ENCODE measurements around the gene DPYD. TPM values are rescaled to one million over a fixed set of nuclear protein-coding genes. Genes with fewer than 3 reads are reported as not detected.
A peak's percentile ranks its signal among the peaks of the same experiment; 100 is the strongest.

Gene DPYD
- total and polyA plus RNA-seq, 9 of the 15 experiments (the other 6 are each of a cell fraction or from before 2014, with no cell fraction given): 0.03 to 0.25 (median 0.08) TPM; not detected in 2

DNA sequence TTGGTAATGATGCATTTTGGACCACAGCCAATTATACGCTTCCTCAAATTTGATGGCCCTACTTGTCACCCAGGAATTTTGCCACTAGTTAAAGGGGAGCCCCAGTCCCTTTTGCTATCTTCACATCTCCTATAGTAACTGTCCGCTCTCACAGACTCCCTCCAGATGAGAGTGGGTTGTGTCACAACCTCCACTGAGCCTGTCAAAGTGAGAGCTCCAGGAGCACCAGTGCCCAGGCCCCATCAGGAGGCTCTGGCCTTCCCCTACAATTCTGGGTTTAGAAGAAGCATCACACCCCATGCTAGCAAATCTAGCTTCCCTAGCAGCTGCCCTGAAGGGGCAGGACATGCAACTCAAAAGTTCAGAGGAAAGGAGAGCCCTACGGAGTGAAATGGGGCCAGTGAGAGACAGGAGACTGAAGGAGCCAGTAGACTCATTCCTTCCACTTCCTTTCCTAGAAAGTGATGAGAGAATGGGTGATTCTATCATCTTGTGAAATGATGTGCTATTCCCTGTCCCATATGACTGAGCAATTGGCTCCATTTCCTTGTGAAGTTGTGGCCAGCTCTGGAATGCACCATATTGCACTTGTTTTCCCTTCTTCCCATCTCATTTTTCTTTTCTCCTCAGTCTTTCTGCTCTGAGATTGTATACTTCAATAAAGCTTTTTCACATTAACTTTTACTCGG, 541.3 kb downstream of the DPYD start:
- no peak overlapping the region for H3K4me2 ChIP-seq (ENCODE audit: insufficient read depth, low read length)
- WGBS (ENCODE audit: insufficient coverage, low coverage, missing lambda C conversion rate): 0% methylated on average over 4 of the region's 4 CpGs
- ATAC-seq: no peak
- intact Hi-C loops (cut with micrococcal nuclease) (no loop called here), in situ Hi-C loops (cut with MboI) (no loop called here)
- no peaks in the 10 kb centered on the region for H3K9me3 ChIP-seq (replicated peaks; ENCODE audit: control insufficient read depth, insufficient read depth, low read depth, low read length)
- H3K36me3 ChIP-seq (ENCODE audit: control insufficient read depth, insufficient read depth, low read length): no peaks in the 10 kb centered on the region
- no peaks in the 10 kb centered on the region for H3K4me1 ChIP-seq (replicated peaks in 1 of 2; ENCODE audit: control insufficient read depth in 2 of 2, insufficient read depth in 2 of 2, low read length in 2 of 2)
- no peaks in the 10 kb centered on the region for H3K27me3 ChIP-seq (ENCODE audit: control insufficient read depth in 2 of 2, insufficient read depth in 2 of 2, low read length in 2 of 2)
- no peak overlapping the region for H3K4me3 ChIP-seq
- H4K20me1 ChIP-seq (replicated peaks; ENCODE audit: control insufficient read depth, insufficient read depth, low read length): no peaks in the 10 kb centered on the region
- H3K27ac ChIP-seq (ENCODE audit: extremely low read depth, low read depth, low read length): no peak overlapping the region
- no peaks in the 10 kb centered on the region for H3K9me1 ChIP-seq (ENCODE audit: control insufficient read depth, insufficient read depth, low read length)
- POLR2A ChIA-PET: no interaction called here
- FAIRE-seq: no peak
- peak; percentile 29; the same call in 1 of the 2 replicates for TF ChIP-seq NFIC (IDR thresholded peaks at IDR 0.05)
- TF ChIP-seq, protein P1, sequence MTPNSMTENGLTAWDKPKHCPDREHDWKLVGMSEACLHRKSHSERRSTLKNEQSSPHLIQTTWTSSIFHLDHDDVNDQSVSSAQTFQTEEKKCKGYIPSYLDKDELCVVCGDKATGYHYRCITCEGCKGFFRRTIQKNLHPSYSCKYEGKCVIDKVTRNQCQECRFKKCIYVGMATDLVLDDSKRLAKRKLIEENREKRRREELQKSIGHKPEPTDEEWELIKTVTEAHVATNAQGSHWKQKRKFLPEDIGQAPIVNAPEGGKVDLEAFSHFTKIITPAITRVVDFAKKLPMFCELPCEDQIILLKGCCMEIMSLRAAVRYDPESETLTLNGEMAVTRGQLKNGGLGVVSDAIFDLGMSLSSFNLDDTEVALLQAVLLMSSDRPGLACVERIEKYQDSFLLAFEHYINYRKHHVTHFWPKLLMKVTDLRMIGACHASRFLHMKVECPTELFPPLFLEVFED (CRISPR knock-in tag; conservative IDR thresholded peaks at IDR 0.05): no peak
- no TSS peak for BruUV-seq (replicated peaks)
- no peak overlapping the region for H2AFZ ChIP-seq (ENCODE audit: low read depth, low read length)
- H3K79me2 ChIP-seq (ENCODE audit: control insufficient read depth, insufficient read depth, low read length): no peaks in the 10 kb centered on the region
- no peak overlapping the region for H3K9ac ChIP-seq (ENCODE audit: insufficient read depth in 1 of 2, low read depth in 2 of 2, low read length in 2 of 2)
- CTCF ChIA-PET (ENCODE audit: low intra/inter-chr PET ratio): interaction anchor here (0.6 kb wide), 1 partner anchor 13 kb away, joined by 3 read pairs; no protein-coding TSS in a partner anchor
- DNase-seq (ENCODE audit: extremely low read depth in 1 of 4, low spot score in 3 of 4): no peak

DNA sequence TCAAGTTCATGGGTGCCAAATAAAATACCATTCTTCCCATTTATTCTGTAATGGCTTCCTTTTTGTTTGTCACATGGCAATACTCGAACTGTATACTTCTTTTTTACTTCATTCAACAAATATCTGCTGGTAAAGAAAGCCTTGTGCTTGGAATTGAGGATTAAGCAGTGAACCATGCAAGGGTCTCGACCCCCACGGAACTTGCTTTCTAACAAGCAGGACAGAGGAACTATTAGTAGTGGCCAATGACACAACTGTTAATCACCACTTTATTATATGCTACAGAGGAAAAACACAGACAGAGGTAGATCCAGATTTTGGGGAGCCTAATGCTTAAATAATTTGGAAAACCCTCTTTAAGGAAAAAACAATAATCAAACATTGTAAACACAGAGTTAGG, 542.2 kb downstream of the DPYD start:
- FAIRE-seq: no peak
- in situ Hi-C loops (cut with MboI): no loop called here
- no TSS peak for BruUV-seq (replicated peaks)

More for the DNA sequence above, 542.2 kb downstream of the DPYD start:
- WGBS (ENCODE audit: insufficient coverage, low coverage, missing lambda C conversion rate): 0% methylated on average over 3 of the region's 3 CpGs
- Histone ChIP-seq H3K27me3 (ENCODE audit: control insufficient read depth in 2 of 2, insufficient read depth in 2 of 2, low read length in 2 of 2) (no peaks in the 10 kb centered on the region), H3K79me2 (ENCODE audit: control insufficient read depth, insufficient read depth, low read length) (no peaks in the 10 kb centered on the region), H3K4me1 (replicated peaks in 1 of 2; ENCODE audit: control insufficient read depth in 2 of 2, insufficient read depth in 2 of 2, low read length in 2 of 2) (no peaks in the 10 kb centered on the region), H3K4me3 (no peak overlapping the region), H3K27ac (ENCODE audit: extremely low read depth, low read depth, low read length) (no peak overlapping the region), H3K36me3 (ENCODE audit: control insufficient read depth, insufficient read depth, low read length) (no peaks in the 10 kb centered on the region), H2AFZ (ENCODE audit: low read depth, low read length) (no peak overlapping the region), H4K20me1 (replicated peaks; ENCODE audit: control insufficient read depth, insufficient read depth, low read length) (no peaks in the 10 kb centered on the region), H3K4me2 (ENCODE audit: insufficient read depth, low read length) (no peak overlapping the region), H3K9me1 (ENCODE audit: control insufficient read depth, insufficient read depth, low read length) (no peaks in the 10 kb centered on the region), H3K9ac (ENCODE audit: insufficient read depth in 1 of 2, low read depth in 2 of 2, low read length in 2 of 2) (no peak overlapping the region), H3K9me3 (replicated peaks; ENCODE audit: control insufficient read depth, insufficient read depth, low read depth, low read length) (no peaks in the 10 kb centered on the region)
- ChIA-PET CTCF (ENCODE audit: low intra/inter-chr PET ratio) (no interaction called here), POLR2A (no interaction called here)
- DNase-seq (ENCODE audit: extremely low read depth in 1 of 4, low spot score in 3 of 4): no peak
- TF ChIP-seq NFATC3 (IDR thresholded peaks at IDR 0.05): no peak
- no peak for TF ChIP-seq SPI1 (IDR thresholded peaks at IDR 0.05; ENCODE audit: borderline replicate concordance, low read depth, low read length)
- TF ChIP-seq SMAD4 (CRISPR knock-in tag; conservative IDR thresholded peaks at IDR 0.05): no peak
- TF ChIP-seq RBFOX2 (IDR thresholded peaks at IDR 0.05; ENCODE audit: low read depth, low read length): no peak
- TF ChIP-seq, protein P2, sequence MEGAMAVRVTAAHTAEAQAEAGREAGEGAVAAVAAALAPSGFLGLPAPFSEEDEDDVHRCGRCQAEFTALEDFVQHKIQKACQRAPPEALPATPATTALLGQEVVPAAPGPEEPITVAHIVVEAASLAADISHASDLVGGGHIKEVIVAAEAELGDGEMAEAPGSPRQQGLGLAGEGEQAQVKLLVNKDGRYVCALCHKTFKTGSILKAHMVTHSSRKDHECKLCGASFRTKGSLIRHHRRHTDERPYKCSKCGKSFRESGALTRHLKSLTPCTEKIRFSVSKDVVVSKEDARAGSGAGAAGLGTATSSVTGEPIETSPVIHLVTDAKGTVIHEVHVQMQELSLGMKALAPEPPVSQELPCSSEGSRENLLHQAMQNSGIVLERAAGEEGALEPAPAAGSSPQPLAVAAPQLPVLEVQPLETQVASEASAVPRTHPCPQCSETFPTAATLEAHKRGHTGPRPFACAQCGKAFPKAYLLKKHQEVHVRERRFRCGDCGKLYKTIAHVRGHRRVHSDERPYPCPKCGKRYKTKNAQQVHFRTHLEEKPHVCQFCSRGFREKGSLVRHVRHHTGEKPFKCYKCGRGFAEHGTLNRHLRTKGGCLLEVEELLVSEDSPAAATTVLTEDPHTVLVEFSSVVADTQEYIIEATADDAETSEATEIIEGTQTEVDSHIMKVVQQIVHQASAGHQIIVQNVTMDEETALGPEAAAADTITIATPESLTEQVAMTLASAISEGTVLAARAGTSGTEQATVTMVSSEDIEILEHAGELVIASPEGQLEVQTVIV (CRISPR knock-in tag; IDR thresholded peaks at IDR 0.05; ENCODE audit: borderline replicate concordance): no peak
- TF ChIP-seq, protein P3, sequence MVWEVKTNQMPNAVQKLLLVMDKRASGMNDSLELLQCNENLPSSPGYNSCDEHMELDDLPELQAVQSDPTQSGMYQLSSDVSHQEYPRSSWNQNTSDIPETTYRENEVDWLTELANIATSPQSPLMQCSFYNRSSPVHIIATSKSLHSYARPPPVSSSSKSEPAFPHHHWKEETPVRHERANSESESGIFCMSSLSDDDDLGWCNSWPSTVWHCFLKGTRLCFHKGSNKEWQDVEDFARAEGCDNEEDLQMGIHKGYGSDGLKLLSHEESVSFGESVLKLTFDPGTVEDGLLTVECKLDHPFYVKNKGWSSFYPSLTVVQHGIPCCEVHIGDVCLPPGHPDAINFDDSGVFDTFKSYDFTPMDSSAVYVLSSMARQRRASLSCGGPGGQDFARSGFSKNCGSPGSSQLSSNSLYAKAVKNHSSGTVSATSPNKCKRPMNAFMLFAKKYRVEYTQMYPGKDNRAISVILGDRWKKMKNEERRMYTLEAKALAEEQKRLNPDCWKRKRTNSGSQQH (CRISPR knock-in tag; IDR thresholded peaks at IDR 0.05): no peak
- no peak for ATAC-seq
- intact Hi-C loops (cut with micrococcal nuclease): no loop called here
